Epidermal melanocyte (primary cell): Measurements from ENCODE around the gene MTARC2.

Source experiments
- DNase-seq: peaks from one replicate; pipeline ENCODE4 v3.0.0; 2011; ENCODE audit warnings: low spot score; ENCODE audit not compliant: insufficient read length

Gene MTARC2

GRCh38 chr1:220826729-220827128, 78.6 kb downstream of the MTARC2 start:
- DNase-seq = no peak

- DNase-seq = no peak
Observed at GRCh38 chr1:220827445-220828178, 79.5 kb downstream of the MTARC2 start.

GRCh38 chr1:220828179-220828490, 80.0 kb downstream of the MTARC2 start:
- DNase-seq = no peak

GRCh38 chr1:220828950-220829586, 80.9 kb downstream of the MTARC2 start:
- DNase-seq = no peak

- DNase-seq = no peak
Observed at GRCh38 chr1:220833436-220833835, 85.3 kb downstream of the MTARC2 start.
